Memory B cell (primary cell): Measurements from ENCODE around the gene DPEP1.

Source experiments
- ATAC-seq: fragments of 150-1000 bp; cut with Tn5 transposase; 2 replicates; pipeline ENCODE4 v1.10.0; 2021; ENCODE audit warnings: low read depth, mild to moderate bottlenecking, moderate library complexity
- DNase-seq, 2 donors: peaks; one replicate each; pipeline ENCODE4 v3.0.0; 2022; ENCODE audit warnings: low spot score in 2 of 2
- H3K27ac Mint-ChIP-seq: one replicate; pipeline ENCODE4 v1.8.0; 2022; ENCODE audit warnings: mild to moderate bottlenecking, moderate library complexity, mixed read lengths
- H3K27me3 Mint-ChIP-seq: one replicate; pipeline ENCODE4 v1.8.0; 2022; ENCODE audit warnings: mixed read lengths
- H3K36me3 Mint-ChIP-seq: one replicate; pipeline ENCODE4 v1.8.0; 2022; ENCODE audit warnings: mild to moderate bottlenecking, mixed read lengths
- H3K4me1 Mint-ChIP-seq: one replicate; pipeline ENCODE4 v1.8.0; 2022; ENCODE audit warnings: mixed read lengths
- H3K4me3 Mint-ChIP-seq: one replicate; pipeline ENCODE4 v1.8.0; 2022; ENCODE audit warnings: mild to moderate bottlenecking, moderate library complexity, mixed read lengths
- H3K9me3 Mint-ChIP-seq: one replicate; pipeline ENCODE4 v1.8.0; 2022; ENCODE audit warnings: mixed read lengths

Gene DPEP1

DNA sequence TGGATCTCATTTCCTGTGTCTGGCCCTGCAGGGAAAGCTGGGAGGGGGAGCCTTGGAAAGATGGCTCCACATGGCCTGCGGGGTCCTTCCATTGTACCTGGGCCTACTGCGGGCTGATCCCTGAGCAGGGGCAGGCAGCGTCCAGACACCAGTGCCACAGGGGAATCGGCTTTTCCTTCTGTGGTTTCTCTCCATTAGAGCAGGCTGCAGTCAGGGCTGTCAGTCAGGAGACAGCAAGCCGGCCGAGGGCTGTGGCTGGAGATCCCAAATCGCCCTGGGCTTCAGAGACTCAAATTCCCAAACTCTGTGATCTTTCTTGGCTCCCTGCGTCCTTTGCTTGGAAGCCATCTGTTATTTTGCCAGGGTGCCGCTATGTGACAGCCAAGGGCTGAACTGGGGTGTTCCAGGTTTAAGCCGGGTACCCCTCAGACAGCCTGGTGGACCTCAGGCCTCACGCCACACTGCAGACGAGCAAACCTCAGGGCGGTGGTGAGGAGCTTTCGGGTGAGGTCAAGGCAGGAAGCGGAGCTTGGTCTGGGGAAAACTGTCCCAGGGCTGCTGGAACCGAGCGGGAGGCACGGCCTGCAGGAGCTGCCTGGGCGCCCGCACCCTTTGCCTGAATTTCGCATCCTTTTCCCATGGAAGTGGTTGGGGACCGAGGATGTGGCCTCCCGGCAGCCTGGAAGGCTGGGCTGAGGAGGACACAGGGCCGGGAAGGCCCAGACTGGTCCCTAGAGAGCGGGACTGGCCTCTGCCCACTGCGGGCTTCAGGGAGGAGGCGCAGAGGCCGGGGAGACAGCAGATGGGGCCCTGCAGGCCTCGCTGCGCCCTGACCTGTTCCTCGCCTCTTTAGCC is 39.4 kb upstream of the DPEP1 start:
- Mint-ChIP-seq H3K27ac (no peak overlapping the region), H3K4me1 (peaks cover 8% of the 10 kb centered on the region), H3K9me3 (no peaks in the 10 kb centered on the region), H3K36me3 (peaks cover 2% of the 10 kb centered on the region), H3K4me3 (peak overlapping the region; percentile 19), H3K27me3 (peaks cover 7% of the 10 kb centered on the region)
- ATAC-seq, result no peak
- DNase-seq, result no peak

DNA sequence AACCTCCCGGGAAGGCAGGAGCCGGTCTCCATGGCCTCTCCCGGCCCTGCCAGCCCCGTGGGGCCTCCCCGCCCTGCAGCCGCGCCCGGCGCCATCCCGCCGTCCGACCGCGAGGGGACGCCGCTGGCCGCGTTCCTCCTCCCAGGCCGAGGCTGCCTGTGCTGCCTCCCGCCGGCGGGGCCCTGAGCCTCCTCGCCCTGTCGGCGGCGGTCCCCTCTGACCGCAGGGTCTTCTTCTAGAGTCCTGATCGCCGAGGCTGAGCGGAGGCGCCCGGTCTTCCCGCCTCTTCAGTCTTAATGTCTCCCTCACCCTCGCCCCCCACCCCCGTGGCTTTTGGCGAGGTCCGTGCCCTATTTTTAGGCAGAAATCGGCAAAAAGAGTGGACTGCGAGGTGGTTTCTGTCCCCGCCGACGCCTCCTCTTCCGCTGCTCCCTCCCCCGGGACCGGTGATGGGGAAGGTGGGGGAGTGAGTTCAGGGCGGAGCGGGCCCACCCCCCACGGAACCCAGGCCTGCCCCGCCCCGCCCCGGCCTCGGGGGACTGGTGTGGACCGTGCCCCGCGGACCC is 38.7 kb upstream of the DPEP1 start:
- Mint-ChIP-seq H3K36me3 (peaks cover 2% of the 10 kb centered on the region), H3K27ac (no peak overlapping the region), H3K4me1 (peaks cover 8% of the 10 kb centered on the region), H3K27me3 (peaks cover 7% of the 10 kb centered on the region), H3K4me3 (peak overlapping the region; percentile 74), H3K9me3 (no peaks in the 10 kb centered on the region)
- ATAC-seq, result peak; percentile 59
- DNase-seq, result peak; percentile 45 to 68

DNA sequence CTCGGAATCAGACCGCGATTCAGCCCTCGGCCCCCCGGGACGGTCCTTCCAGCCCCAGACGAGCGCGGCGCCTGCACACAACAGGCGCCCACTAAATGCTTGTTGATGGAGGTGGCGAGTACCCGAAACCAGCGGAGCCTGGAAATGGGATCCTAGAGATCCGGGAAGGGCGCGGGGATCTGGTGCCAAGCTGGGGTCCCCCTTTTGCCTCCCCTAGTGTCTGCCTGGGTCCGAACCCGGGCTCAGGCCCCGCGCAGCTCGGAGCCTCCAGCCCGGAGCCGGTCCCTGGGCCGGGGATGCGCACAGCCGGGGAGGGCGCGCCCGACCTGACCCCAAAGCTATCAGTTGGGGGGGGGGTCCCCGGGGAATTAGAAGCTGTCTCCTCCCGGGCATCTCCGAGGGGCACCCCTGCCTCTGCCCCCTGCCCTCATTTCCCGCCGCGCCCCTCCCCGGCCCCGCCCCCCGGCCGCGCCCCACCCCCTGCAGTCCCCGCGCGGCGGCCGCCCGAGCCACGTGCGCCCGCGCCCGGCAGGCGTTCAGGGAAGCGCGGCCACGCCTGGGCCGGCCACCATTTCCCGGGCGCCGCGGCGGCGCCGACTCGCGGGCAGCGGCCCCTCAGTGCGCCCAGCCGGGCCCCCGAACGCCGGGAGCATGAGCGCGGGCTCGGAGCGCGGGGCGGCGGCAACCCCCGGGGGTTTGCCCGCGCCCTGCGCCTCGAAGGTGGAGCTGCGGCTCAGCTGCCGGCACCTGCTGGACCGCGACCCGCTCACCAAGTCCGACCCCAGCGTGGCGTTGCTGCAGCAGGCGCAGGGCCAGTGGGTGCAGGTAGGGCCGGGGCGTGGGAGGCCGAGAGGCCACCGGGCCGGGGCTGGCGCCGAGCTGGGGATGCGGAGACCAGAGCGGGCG is 37.9 kb upstream of the DPEP1 start, which contains the start of gene CPNE7:
Gene CPNE7 (plus strand): TSS at position 512 of the 906 bp plus-strand sequence. CDS start 140 bp downstream, at position 652.
- Mint-ChIP-seq H3K27me3 (peaks cover 3% of the 10 kb centered on the region), H3K36me3 (no peaks in the 10 kb centered on the region), H3K4me3 (peak within 1 kb of the TSS; percentile 74), H3K9me3 (no peaks in the 10 kb centered on the region), H3K27ac (no peak within 1 kb of the TSS), H3K4me1 (peaks cover 6% of the 10 kb centered on the region)
- ATAC-seq, result peak; percentile 39
- DNase-seq, result no peak

DNA sequence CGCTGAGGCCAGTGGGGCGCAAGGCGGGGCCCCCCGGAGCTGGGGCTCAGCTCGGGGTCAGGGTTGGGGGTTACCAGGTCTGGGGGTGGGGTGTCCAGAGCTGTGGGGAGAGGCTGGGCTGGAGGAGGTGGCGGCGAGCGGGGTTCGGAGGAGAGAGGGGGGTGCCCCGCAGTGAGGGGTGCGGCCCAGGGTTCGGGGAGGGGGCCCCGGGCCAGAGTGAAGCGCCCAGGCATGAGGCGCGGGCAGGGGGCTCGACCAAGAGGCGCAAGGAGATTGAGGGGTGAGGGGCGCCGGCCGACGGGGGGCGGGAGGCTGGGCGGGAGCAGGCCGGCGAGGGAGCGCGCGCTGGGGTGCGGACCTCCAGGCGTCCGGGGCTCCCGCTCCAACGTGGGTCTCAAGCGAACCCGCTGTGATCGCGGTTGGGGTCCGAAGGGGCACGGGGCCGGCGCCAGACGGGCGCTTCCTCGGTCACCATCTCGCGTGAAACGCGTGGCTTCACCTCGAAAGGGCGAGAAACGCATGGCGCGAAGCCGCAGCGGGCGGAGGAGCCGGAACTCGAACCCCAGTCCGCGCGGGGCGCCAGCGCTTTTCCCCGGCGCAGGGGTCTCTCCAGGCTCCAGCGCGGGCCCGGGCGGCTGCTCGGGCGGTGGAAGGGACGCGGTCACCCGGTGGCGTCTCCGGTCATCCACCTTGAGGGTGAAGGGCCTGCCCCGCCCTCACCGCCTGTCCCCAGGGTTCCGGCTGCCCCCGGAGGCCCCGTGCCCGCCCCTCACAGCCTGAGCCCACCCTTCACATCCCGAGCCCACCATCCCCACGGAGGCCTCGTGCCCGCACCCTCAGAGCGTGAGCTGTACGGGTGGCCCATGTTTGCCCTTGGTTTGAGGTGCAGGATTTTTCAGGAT is 37.0 kb upstream of the DPEP1 start:
- Mint-ChIP-seq H3K4me1 (peaks cover 6% of the 10 kb centered on the region), H3K27me3 (peaks cover 2% of the 10 kb centered on the region), H3K27ac (no peak overlapping the region), H3K9me3 (no peaks in the 10 kb centered on the region), H3K36me3 (no peaks in the 10 kb centered on the region), H3K4me3 (no peak overlapping the region)
- DNase-seq (no peak), ATAC-seq (no peak)

DNA sequence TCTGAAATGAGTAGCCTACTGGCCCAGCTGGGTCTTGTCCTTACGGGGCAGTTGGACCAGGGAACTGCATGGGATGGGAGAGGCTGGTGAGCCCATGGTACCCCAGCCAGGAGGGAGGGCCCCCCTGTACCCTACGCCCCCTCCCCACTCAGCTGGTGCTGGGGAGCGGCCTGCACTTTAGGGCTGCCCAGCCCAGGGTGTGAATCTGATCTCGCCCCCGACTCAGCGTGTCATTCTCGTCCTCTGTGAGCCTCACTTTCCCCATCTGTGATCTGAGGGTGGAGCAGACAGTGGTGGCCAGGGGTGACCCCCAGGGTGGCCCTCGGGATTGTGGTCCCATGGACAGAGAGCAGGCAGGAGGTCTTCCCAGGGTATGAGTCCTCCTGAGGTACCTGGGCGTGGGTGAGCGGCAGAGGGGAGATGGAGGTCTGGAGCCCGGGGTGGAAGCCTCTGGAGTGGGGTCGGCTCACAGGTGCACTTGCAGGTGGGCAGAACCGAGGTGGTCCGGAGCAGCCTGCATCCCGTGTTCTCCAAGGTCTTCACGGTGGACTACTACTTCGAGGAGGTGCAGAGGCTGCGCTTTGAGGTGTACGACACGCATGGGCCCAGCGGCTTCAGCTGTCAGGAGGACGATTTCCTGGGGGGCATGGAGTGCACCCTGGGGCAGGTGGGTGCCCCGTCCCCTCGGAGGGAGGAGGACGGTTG is 36.2 kb upstream of the DPEP1 start:
- no peak overlapping the region for H3K4me3 Mint-ChIP-seq
- no peaks in the 10 kb centered on the region for H3K36me3 Mint-ChIP-seq
- DNase-seq, result no peak
- peaks cover under 1% of the 10 kb centered on the region for H3K4me1 Mint-ChIP-seq
- no peak for ATAC-seq
- H3K9me3 Mint-ChIP-seq, result no peaks in the 10 kb centered on the region
- H3K27me3 Mint-ChIP-seq, result peaks cover 2% of the 10 kb centered on the region
- no peak overlapping the region for H3K27ac Mint-ChIP-seq

DNA sequence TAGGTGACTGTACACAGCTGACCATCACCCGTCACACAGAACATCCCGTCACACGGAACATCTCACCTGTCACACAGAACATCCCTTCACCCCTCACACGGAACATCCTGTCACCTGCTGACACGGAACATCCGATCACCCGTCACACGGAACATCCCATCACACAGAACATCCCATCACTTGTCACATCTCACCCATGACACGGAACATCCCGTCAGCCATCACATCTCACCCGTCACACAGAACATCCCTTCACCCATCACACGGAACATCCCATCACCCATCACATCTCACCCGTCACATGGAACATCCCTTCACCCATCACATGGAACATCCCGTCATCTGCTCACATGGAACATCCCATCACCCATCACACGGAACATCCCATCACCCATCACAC is 34.1 kb upstream of the DPEP1 start:
- Mint-ChIP-seq H3K9me3 (no peaks in the 10 kb centered on the region), H3K4me1 (no peaks in the 10 kb centered on the region), H3K27ac (no peak overlapping the region), H3K36me3 (no peaks in the 10 kb centered on the region), H3K27me3 (no peaks in the 10 kb centered on the region), H3K4me3 (no peak overlapping the region)
- ATAC-seq (no peak), DNase-seq (no peak)

DNA sequence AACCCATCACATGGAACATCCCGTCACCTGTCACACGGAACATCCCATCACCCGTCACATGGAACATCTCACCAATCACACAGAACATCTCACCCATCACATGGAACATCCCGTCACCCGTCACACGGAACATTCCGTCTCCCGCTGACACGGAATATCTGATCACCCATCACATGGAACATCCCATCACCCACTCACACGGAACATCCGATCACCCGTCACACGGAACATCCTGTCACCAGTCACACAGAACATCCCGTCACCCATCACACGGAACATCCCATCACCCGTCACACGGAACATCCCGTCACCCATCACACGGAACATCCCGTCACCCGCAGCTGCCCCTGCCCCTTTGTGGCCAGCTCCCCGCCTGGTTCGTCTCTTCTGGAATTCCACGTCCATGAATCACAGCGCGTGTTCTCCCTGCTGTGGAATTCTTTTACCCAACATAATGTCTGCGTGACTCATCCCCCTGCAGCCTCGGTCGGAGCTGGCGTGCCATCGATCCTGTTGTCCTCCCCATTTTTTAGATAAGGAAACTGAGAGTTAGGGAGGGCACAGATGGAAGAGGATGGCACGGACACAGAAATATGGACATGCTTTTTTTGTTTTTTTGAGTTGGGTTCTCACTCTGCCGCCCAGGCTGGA is 32.3 kb upstream of the DPEP1 start:
- Mint-ChIP-seq H3K27me3 (no peaks in the 10 kb centered on the region), H3K4me1 (no peaks in the 10 kb centered on the region), H3K4me3 (no peak overlapping the region), H3K27ac (no peak overlapping the region), H3K36me3 (no peaks in the 10 kb centered on the region), H3K9me3 (no peaks in the 10 kb centered on the region)
- ATAC-seq (no peak), DNase-seq (no peak)

DNA sequence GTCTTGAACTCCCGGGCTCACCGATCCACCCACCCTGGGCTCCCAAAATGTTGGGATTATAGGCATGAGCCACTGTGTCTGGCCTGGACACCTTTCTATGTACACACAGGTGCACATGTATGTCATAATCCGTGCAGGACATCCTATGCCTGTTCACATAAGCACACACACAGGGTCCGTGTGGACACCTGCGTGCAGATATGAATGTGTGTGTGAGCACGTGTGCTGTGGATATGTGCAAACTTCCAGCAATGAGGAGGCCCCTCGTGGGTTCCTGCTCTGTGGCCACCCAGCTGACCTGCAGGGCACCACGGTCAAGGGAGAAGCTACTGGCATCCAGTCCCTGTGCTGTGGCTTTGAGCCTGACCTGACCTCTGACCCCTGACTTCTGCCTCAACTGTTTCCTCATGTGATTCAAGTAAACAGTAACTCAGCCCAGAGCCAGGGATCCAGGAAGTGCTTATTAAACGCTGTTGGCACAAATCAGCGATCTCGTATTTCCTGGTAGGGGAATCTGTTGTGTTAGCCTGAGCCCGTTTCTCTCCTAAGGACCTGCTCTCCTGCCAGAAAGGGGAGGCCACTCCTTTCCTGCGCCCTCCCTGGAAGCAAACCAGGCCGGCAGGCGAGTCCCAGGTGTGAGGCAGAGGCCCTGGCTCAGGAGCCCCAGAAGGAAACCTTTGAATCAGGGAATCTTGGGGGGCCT is 31.4 kb upstream of the DPEP1 start:
- Mint-ChIP-seq H3K9me3 (no peaks in the 10 kb centered on the region), H3K27ac (no peak overlapping the region), H3K4me1 (no peaks in the 10 kb centered on the region), H3K4me3 (no peak overlapping the region), H3K27me3 (no peaks in the 10 kb centered on the region), H3K36me3 (no peaks in the 10 kb centered on the region)
- ATAC-seq (no peak), DNase-seq (no peak)

DNA sequence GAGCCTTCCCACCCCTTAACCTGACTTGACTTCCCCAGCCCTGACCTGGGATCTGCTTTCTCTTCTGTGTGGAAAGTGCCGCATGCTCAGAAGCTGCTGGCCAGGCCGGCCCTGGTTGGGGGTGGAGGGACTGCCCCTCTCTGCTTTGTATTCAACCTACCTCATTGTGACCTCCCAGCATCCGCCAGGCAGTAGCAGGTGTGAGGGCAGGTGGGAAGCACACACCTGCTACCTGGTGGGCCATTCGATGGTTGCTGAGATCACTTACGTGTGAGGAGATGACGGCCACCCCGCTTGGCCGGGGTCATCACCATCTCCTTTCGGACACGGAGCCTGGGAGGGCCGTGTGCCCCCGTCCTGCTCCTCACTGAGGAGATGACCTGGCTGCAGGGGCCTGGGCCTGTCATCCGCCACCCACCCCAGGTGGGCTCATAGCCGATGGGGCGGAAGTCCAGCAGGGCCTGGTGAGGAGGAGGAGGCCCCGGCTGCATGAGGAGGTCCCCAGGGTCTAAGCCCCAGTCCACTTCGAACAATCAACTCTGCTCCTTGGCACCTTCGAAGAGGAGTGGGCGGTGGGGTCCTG is 30.7 kb upstream of the DPEP1 start:
- Mint-ChIP-seq H3K36me3 (no peaks in the 10 kb centered on the region), H3K27me3 (no peaks in the 10 kb centered on the region), H3K9me3 (no peaks in the 10 kb centered on the region), H3K4me3 (no peak overlapping the region), H3K4me1 (no peaks in the 10 kb centered on the region), H3K27ac (no peak overlapping the region)
- ATAC-seq (no peak), DNase-seq (no peak)

DNA sequence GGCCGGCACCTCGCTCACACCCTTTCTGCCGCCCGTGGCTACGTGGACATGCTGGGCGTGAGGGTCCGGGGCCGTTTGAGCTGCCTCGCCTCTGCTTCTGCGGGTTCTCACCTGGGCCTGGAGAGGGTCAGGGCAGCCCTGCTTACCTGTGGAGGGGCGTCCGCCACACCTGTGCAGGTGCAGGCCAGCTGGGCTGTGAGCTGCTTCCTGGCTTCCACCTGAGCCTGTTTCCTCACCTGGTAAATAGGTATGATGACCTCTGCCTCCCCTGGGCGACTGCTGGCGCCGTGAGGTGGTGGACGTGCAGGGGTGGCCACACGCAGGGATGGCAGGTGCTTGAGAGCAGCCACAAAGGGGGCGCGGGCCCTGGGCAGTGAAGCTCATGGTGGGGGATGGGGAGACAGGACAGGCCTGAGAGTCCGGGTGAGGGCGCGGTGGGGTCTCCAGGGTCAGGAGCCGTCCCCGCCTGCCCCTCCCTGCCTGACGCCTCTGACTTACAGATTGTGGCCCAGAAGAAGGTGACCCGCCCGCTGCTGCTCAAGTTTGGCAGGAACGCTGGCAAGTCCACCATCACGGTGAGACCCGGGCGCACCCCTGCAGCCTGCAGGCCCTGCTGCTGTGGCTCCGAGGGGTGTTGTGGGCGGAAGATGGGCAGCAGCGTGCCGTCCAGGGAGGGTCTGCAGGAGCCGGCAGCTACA is 30.1 kb upstream of the DPEP1 start:
- DNase-seq, result no peak
- Mint-ChIP-seq H3K36me3 (no peaks in the 10 kb centered on the region), H3K27ac (no peak overlapping the region), H3K9me3 (no peaks in the 10 kb centered on the region), H3K4me1 (no peaks in the 10 kb centered on the region), H3K27me3 (no peaks in the 10 kb centered on the region), H3K4me3 (no peak overlapping the region)
- ATAC-seq, result no peak

DNA sequence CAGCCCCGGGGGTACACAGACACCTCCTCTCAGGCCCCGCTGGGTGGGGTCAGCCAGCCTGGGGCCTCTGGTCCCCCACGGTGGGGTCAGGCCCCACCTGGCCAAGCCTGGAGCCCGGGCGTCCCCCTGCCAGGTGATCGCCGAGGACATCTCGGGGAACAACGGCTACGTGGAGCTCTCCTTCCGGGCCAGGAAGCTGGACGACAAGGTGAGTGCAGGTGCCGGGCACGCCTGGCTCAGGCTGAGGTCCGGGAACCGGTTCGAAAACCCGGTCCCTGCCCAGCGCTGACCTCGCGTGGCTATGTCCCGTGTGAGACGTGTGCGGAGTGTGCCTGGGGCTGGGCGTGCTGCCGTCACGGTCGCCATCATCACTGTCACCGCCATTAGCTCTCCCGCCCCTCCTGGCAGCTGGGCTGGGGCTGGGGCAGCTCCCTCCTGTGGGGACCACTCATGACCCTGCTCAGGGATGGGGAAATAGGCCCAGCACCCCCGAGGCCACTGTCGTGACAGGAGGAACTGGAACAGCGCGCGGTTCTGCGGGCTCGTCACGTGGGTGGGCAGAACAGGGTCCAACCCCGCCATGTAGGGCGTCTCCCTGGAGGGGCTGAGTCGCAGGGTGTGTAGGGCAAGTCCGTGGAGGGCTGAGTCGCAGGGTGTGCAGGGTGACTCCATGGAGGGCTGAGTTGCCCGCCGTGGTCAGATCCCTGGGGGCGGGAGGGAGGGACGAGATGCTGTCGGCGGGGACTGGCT is 29.4 kb upstream of the DPEP1 start:
- DNase-seq, result no peak
- Mint-ChIP-seq H3K4me3 (no peak overlapping the region), H3K27ac (no peak overlapping the region), H3K9me3 (no peaks in the 10 kb centered on the region), H3K36me3 (no peaks in the 10 kb centered on the region), H3K27me3 (no peaks in the 10 kb centered on the region), H3K4me1 (no peaks in the 10 kb centered on the region)
- no peak for ATAC-seq
